Fibroblast of lung (primary cell): ENCODE measurements around the gene SKIC8.

Experiments
- CTCF ChIP-seq, 2 donors: IDR thresholded peaks in 1 of 2; conservative IDR thresholded peaks in 1 of 2; 1 replicate in 1 of 2; 2 replicates in 1 of 2; pipeline ENCODE4 v1.5.1; 2011 to 2012; ENCODE audit warnings: low read length in 2 of 2, control low read depth in 1 of 2, inconsistent platforms in 1 of 2, low read depth in 1 of 2, mild to moderate bottlenecking in 1 of 2
- EZH2 ChIP-seq: IDR thresholded peaks from 2 replicates; pipeline ENCODE4 v1.5.1; 2012; ENCODE audit warnings: low read length, control low read depth, mild to moderate bottlenecking; ENCODE audit errors: missing control alignments

DNA sequence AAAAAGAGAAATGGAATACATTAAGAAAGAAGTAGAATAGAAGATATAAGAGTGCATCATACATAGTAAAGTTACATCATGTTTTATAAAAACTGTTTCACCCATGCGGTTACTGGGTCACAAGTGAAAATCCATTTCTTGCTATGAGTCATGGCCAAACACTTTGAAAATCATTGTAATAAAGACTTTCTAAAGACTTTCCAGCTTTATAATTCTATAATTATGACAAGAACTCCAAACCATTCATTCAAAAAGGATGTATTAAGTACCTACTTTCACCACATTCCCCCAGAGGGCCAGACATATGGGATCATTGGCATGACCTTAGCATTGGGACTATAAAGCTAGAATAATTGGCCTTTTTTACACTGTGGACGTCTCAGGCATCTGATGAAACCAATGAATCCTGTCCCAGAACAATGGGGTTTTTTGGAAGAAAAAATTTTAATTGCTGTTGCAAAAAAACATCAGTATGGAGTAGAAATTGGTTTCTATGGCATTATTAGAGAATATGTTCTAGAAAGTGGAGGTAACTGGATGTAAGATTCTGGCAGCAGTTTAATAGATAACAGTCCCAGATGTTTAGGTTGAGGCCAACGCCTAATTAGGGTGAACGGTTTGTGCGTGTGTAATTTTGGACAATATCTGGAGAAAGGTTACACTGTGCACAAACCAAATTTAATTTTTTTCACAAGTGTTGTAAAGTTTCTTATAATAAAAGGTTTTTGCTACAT, 3.3 kb upstream of the SKIC8 start:
- TF ChIP-seq CTCF (conservative IDR thresholded peaks at IDR 0.05 in 1 of 2, IDR thresholded peaks at IDR 0.05 in 1 of 2; ENCODE audit: low read depth in 1 of 2, low read length in 2 of 2), result no peak
- no peak for TF ChIP-seq EZH2
